GM19372 (cell line): Measurements from ENCODE around the gene PHOX2A.

Source experiments
- ATAC-seq: cut with Tn5 transposase; IDR thresholded peaks from one replicate; pipeline ENCODE4 v1.9.1; 2021; ENCODE audit warnings: mild to moderate bottlenecking, low read depth, moderate library complexity; ENCODE audit not compliant: unreplicated experiment

The PHOX2A gene

GRCh38 chr11:72250661-72251464 is 6.9 kb upstream of the PHOX2A start:
- ATAC-seq, result no peak

- no peak for ATAC-seq
Measured at GRCh38 chr11:72249961-72250360, 6.0 kb upstream of the PHOX2A start.

GRCh38 chr11:72247584-72247983 is 3.6 kb upstream of the PHOX2A start:
- ATAC-seq, result no peak

- no peak for ATAC-seq
Measured at GRCh38 chr11:72245263-72245816, 1.4 kb upstream of the PHOX2A start.

GRCh38 chr11:72244361-72245262 is 636 bp upstream of the PHOX2A start:
- no peak for ATAC-seq

GRCh38 chr11:72243173-72244059 is 560 bp downstream of the PHOX2A start:
- ATAC-seq, result no peak

- ATAC-seq, result no peak
Measured at GRCh38 chr11:72242141-72242540, 1.8 kb downstream of the PHOX2A start.

- ATAC-seq, result no peak
Measured at GRCh38 chr11:72241291-72241781, 2.6 kb downstream of the PHOX2A start.

GRCh38 chr11:72240461-72241290 is 3.3 kb downstream of the PHOX2A start:
- no peak for ATAC-seq

- ATAC-seq, result no peak
Measured at GRCh38 chr11:72239849-72240460, 4.0 kb downstream of the PHOX2A start.

- no peak for ATAC-seq
Measured at GRCh38 chr11:72239313-72239848, 4.6 kb downstream of the PHOX2A start.

GRCh38 chr11:72238492-72239312 is 5.3 kb downstream of the PHOX2A start:
- ATAC-seq, result no peak

- no peak for ATAC-seq
Measured at GRCh38 chr11:72238040-72238450, 5.9 kb downstream of the PHOX2A start.

- no peak for ATAC-seq
Measured at GRCh38 chr11:72237112-72237931, 6.7 kb downstream of the PHOX2A start.

- ATAC-seq, result no peak
Measured at GRCh38 chr11:72236774-72237111, 7.2 kb downstream of the PHOX2A start.

- no peak for ATAC-seq
Measured at GRCh38 chr11:72236083-72236697, 7.8 kb downstream of the PHOX2A start.
